GM23248 (cell line): ENCODE data around the gene CMSS1. TPM values are rescaled to one million over a fixed set of nuclear protein-coding genes. Genes with fewer than 3 reads are reported as not detected.

ENCODE experiments used
- DNase-seq: peaks from one replicate; pipeline ENCODE4 v3.0.0-alpha.2; 2015
- H2AFZ ChIP-seq: fragments of 200-600 bp; sonication (generic); 2 replicates; pipeline ENCODE4 v1.6.1; 2016; ENCODE audit warnings: antibody characterized with exemption
- H3F3A ChIP-seq: fragments of 200-600 bp; sonication (generic); 2 replicates; pipeline ENCODE4 v1.6.1; 2016; ENCODE audit warnings: mild to moderate bottlenecking, antibody characterized with exemption, mixed run types; ENCODE audit not compliant: insufficient read depth
- H3K27ac ChIP-seq: fragments of 200-600 bp; sonication (generic); 2 replicates; pipeline ENCODE4 v1.5.1; 2016; ENCODE audit warnings: mild to moderate bottlenecking
- H3K27me3 ChIP-seq: fragments of 200-600 bp; sonication (generic); replicated peaks from 2 replicates; pipeline ENCODE4 v1.6.1; 2016; ENCODE audit warnings: mild to moderate bottlenecking; ENCODE audit not compliant: insufficient read depth
- H3K36me3 ChIP-seq: fragments of 200-600 bp; sonication (generic); 2 replicates; pipeline ENCODE4 v1.6.1; 2016; ENCODE audit warnings: low read depth, mild to moderate bottlenecking
- H3K4me1 ChIP-seq: fragments of 200-600 bp; sonication (generic); 2 replicates; pipeline ENCODE4 v1.6.1; 2016; ENCODE audit warnings: mild to moderate bottlenecking; ENCODE audit not compliant: insufficient read depth
- H3K4me2 ChIP-seq: fragments of 200-600 bp; sonication (generic); one replicate; pipeline ENCODE4 v1.6.1; 2016; ENCODE audit warnings: mild to moderate bottlenecking; ENCODE audit not compliant: unreplicated experiment
- H3K4me3 ChIP-seq: fragments of 200-600 bp; sonication (generic); 2 replicates; pipeline ENCODE4 v1.5.1; 2016; ENCODE audit warnings: mild to moderate bottlenecking
- H3K79me2 ChIP-seq: fragments of 200-600 bp; sonication (generic); 2 replicates; pipeline ENCODE4 v1.6.1; 2016; ENCODE audit warnings: mild to moderate bottlenecking; ENCODE audit not compliant: insufficient read depth
- H3K9ac ChIP-seq: fragments of 200-600 bp; sonication (generic); 2 replicates; pipeline ENCODE4 v1.6.1; 2016; ENCODE audit warnings: mild to moderate bottlenecking
- H3K9me2 ChIP-seq: fragments of 200-600 bp; sonication (generic); 2 replicates; pipeline ENCODE4 v1.6.1; 2016; ENCODE audit warnings: mixed run types, mild to moderate bottlenecking, moderate library complexity; ENCODE audit not compliant: insufficient read depth
- H3K9me3 ChIP-seq: fragments of 200-600 bp; sonication (generic); one replicate; pipeline ENCODE4 v1.6.1; 2017; ENCODE audit warnings: low read depth
- H4K20me1 ChIP-seq: fragments of 200-600 bp; sonication (generic); 2 replicates; pipeline ENCODE4 v1.6.0; 2016; ENCODE audit not compliant: insufficient read depth
- EZH2 ChIP-seq: fragments of 200-600 bp; sonication (generic); IDR thresholded peaks from 2 replicates; pipeline ENCODE4 v1.6.1; 2018; ENCODE audit warnings: antibody characterized with exemption, mild to moderate bottlenecking; ENCODE audit not compliant: insufficient read depth, poor library complexity, severe bottlenecking
- EZH2phosphoT487 ChIP-seq: fragments of 200-600 bp; sonication (generic); IDR thresholded peaks from 2 replicates; pipeline ENCODE4 v1.6.1; 2018; ENCODE audit warnings: antibody characterized with exemption, moderate library complexity, mild to moderate bottlenecking, low read depth; ENCODE audit not compliant: insufficient read depth
- WGBS, 2 experiments: methylation state at CpG; one replicate each; pipeline ENCODE4 v1.1.6; 2015 to 2017; ENCODE audit warnings: low lambda C conversion rate in 2 of 2, low coverage in 1 of 2; ENCODE audit errors: missing lambda C conversion rate in 2 of 2; 5-methylcytosine and 5-hydroxymethylcytosine counted together
- in situ Hi-C: fragments of 300-500 bp; cut with MboI; formaldehyde crosslinking; loops from 2 replicates; pipeline ENCODE4 v1.15.0; 2020
- polyA plus RNA-seq: library from polyadenylated mRNA; unstranded; fragments of >200 nt; fragmentation: Nextera tagmentation; extraction: Ambion mirVana; gene quantifications from 2 replicates; pipeline ENCODE4 v1.2.1, GENCODE V29; 2016
- total RNA-seq: library from RNA; depleted of rRNA; stranded (reverse); fragments of >200 nt; shearing (Covaris generic); gene quantifications from 2 replicates; pipeline ENCODE4 v1.2.3, GENCODE V29; 2014

Gene CMSS1
- total and polyA plus RNA-seq, 2 experiments from 2014 or later, result 17.2 to 26.6 TPM

GRCh38 chr3:100151024-100151707, 333.5 kb downstream of the CMSS1 start:
- Histone ChIP-seq H3K27me3 (no peaks in the 10 kb centered on the region), H3K9me2 (no peaks in the 10 kb centered on the region), H2AFZ (peak overlapping the region; percentile 30), H3K9me3 (no peaks in the 10 kb centered on the region), H3K4me2 (no peak overlapping the region), H3K4me3 (no peak overlapping the region), H3K9ac (no peak overlapping the region), H3F3A (peaks cover 15% of the 10 kb centered on the region; the same call in 1 of the 2 replicates), H3K36me3 (no peaks in the 10 kb centered on the region), H3K27ac (peak overlapping the region; percentile 36), H3K79me2 (no peaks in the 10 kb centered on the region), H3K4me1 (peaks cover 11% of the 10 kb centered on the region), H4K20me1 (no peaks in the 10 kb centered on the region)
- in situ Hi-C loops, result no loop called here
- TF ChIP-seq EZH2phosphoT487 (no peak), EZH2 (no peak)
- WGBS, 2 experiments, result 88% methylated on average over 8 of the region's 8 CpGs
- no peak for DNase-seq

GRCh38 chr3:100154171-100154570, 336.5 kb downstream of the CMSS1 start:
- no peaks in the 10 kb centered on the region for H3K36me3 ChIP-seq
- no peaks in the 10 kb centered on the region for H3K79me2 ChIP-seq
- WGBS, 2 experiments, result 90 to 96% methylated on average over 1 of the region's 1 CpG
- H3K4me2 ChIP-seq, result no peak overlapping the region
- in situ Hi-C loops, result no loop called here
- H3K9me2 ChIP-seq, result no peaks in the 10 kb centered on the region
- H3K9ac ChIP-seq, result no peak overlapping the region
- no peak overlapping the region for H3K27ac ChIP-seq
- H2AFZ ChIP-seq, result no peak overlapping the region
- no peaks in the 10 kb centered on the region for H3K27me3 ChIP-seq
- H3K9me3 ChIP-seq, result no peaks in the 10 kb centered on the region
- TF ChIP-seq EZH2, result no peak
- TF ChIP-seq EZH2phosphoT487, result no peak
- H3F3A ChIP-seq, result peaks cover 24% of the 10 kb centered on the region
- H4K20me1 ChIP-seq, result no peaks in the 10 kb centered on the region
- H3K4me3 ChIP-seq, result no peak overlapping the region
- no peak for DNase-seq
- peaks cover 25% of the 10 kb centered on the region for H3K4me1 ChIP-seq

GRCh38 chr3:100155128-100155527, 337.5 kb downstream of the CMSS1 start:
- H3K4me3 ChIP-seq, result no peak overlapping the region
- H3K79me2 ChIP-seq, result no peaks in the 10 kb centered on the region
- H3K27ac ChIP-seq, result peak overlapping the region; percentile 22; the same call in 1 of the 2 replicates
- peaks cover 31% of the 10 kb centered on the region for H3K4me1 ChIP-seq
- H2AFZ ChIP-seq, result no peak overlapping the region
- DNase-seq, result peak; percentile 65
- H3K36me3 ChIP-seq, result no peaks in the 10 kb centered on the region
- H3K9me2 ChIP-seq, result no peaks in the 10 kb centered on the region
- no peak overlapping the region for H3K9ac ChIP-seq
- no peak overlapping the region for H3K4me2 ChIP-seq
- in situ Hi-C loops, result no loop called here
- TF ChIP-seq EZH2 (no peak), EZH2phosphoT487 (no peak)
- no peaks in the 10 kb centered on the region for H3K27me3 ChIP-seq
- H4K20me1 ChIP-seq, result no peaks in the 10 kb centered on the region
- peaks cover 34% of the 10 kb centered on the region for H3F3A ChIP-seq
- no peaks in the 10 kb centered on the region for H3K9me3 ChIP-seq

GRCh38 chr3:100155590-100155989, 337.9 kb downstream of the CMSS1 start:
- H3F3A ChIP-seq, result peaks cover 34% of the 10 kb centered on the region
- no peaks in the 10 kb centered on the region for H3K79me2 ChIP-seq
- no peak for DNase-seq
- no peak overlapping the region for H2AFZ ChIP-seq
- TF ChIP-seq EZH2, result no peak
- TF ChIP-seq EZH2phosphoT487, result no peak
- H3K9me2 ChIP-seq, result no peaks in the 10 kb centered on the region
- H3K9ac ChIP-seq, result no peak overlapping the region
- no peaks in the 10 kb centered on the region for H3K9me3 ChIP-seq
- no peaks in the 10 kb centered on the region for H3K27me3 ChIP-seq
- H3K36me3 ChIP-seq, result no peaks in the 10 kb centered on the region
- H3K4me2 ChIP-seq, result no peak overlapping the region
- no peaks in the 10 kb centered on the region for H4K20me1 ChIP-seq
- peaks cover 31% of the 10 kb centered on the region for H3K4me1 ChIP-seq
- H3K27ac ChIP-seq, result peak overlapping the region; percentile 22; the same call in 1 of the 2 replicates
- in situ Hi-C loops, result no loop called here
- H3K4me3 ChIP-seq, result no peak overlapping the region

DNA sequence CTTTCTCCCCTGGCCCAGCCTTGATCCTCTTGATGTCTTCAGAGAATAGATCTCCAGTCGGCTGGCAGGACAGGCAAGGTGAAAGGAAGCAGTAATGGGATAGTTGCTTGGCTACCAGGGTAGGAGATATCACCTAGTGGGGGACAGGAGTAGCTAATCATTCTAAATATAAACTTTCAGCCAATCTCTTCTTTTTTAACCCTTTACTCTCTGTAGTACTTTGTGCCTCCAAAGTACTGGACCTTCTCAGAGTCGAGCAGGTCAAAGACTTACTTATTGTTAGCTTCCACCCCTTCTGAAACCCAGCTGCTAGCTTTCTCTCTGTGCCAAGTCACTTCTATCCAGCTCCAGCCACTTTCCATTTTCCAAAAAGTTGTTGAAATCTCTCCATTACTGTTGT, 340.0 kb downstream of the CMSS1 start:
- no peaks in the 10 kb centered on the region for H4K20me1 ChIP-seq
- TF ChIP-seq EZH2 (no peak), EZH2phosphoT487 (no peak)
- no peak overlapping the region for H3K27ac ChIP-seq
- H3K27me3 ChIP-seq, result no peaks in the 10 kb centered on the region
- peaks cover 36% of the 10 kb centered on the region for H3K4me1 ChIP-seq
- no peak overlapping the region for H2AFZ ChIP-seq
- H3K9me3 ChIP-seq, result no peaks in the 10 kb centered on the region
- no peaks in the 10 kb centered on the region for H3K9me2 ChIP-seq
- no peak overlapping the region for H3K9ac ChIP-seq
- no peaks in the 10 kb centered on the region for H3K36me3 ChIP-seq
- in situ Hi-C loops, result no loop called here
- no peaks in the 10 kb centered on the region for H3K79me2 ChIP-seq
- DNase-seq, result no peak
- no peak overlapping the region for H3K4me3 ChIP-seq
- H3F3A ChIP-seq, result peaks cover 39% of the 10 kb centered on the region
- H3K4me2 ChIP-seq, result no peak overlapping the region
- 52 to 53% methylated on average over 2 of the region's 2 CpGs for WGBS, 2 experiments
